Measurements from ENCODE around the gene ABAT. TPM values are rescaled to one million over a fixed set of nuclear protein-coding genes. Genes with fewer than 3 reads are reported as not detected.

ABAT gene
- total and polyA plus RNA-seq, 4 donors: 88.3 to 286 (median 191) TPM

DNA sequence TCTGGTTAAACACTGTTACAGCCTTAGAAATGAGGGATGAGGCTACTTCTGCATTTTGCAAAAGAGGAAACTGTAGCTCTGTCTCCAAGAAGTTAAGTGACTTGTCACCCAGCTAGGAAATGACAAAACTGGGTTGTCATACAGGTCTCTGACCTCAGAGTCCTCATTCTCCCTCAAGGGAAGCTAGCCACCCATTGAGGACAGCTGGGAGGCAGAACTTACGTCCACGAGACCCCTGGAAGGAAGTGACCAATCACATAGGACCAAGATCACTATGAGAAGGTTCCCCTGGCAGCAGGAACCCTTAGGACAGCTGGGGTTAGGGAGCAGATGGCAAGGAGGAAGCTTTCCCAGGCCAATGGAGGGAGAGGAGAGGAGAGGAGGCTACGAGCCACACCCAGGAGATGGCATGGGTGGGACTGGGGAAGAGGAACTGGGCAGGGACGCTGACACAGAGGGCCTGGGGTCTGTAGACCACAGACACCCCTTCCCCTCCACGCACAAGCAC is 41.7 kb upstream of the ABAT start:
- Histone ChIP-seq H3K9me3 (ENCODE audit: control insufficient read depth, insufficient read depth, low read length) (no peaks in the 10 kb centered on the region), H3K36me3 (ENCODE audit: control insufficient read depth, insufficient read depth, low read length) (peaks cover 75% of the 10 kb centered on the region), H3K27ac (ENCODE audit: low read depth, low read length) (no peak overlapping the region), H3K4me1 (ENCODE audit: control insufficient read depth, insufficient read depth, low read length) (no peaks in the 10 kb centered on the region), H3K27me3 (ENCODE audit: control insufficient read depth, insufficient read depth, low read length) (no peaks in the 10 kb centered on the region), H3K4me3 (ENCODE audit: low read depth, low read length) (no peak overlapping the region)
- DNase-seq (ENCODE audit: low read depth in 4 of 6, low spot score in 6 of 6): no peak
- 95% methylated on average over 3 of the region's 5 CpGs for WGBS (ENCODE audit: insufficient coverage)

DNA sequence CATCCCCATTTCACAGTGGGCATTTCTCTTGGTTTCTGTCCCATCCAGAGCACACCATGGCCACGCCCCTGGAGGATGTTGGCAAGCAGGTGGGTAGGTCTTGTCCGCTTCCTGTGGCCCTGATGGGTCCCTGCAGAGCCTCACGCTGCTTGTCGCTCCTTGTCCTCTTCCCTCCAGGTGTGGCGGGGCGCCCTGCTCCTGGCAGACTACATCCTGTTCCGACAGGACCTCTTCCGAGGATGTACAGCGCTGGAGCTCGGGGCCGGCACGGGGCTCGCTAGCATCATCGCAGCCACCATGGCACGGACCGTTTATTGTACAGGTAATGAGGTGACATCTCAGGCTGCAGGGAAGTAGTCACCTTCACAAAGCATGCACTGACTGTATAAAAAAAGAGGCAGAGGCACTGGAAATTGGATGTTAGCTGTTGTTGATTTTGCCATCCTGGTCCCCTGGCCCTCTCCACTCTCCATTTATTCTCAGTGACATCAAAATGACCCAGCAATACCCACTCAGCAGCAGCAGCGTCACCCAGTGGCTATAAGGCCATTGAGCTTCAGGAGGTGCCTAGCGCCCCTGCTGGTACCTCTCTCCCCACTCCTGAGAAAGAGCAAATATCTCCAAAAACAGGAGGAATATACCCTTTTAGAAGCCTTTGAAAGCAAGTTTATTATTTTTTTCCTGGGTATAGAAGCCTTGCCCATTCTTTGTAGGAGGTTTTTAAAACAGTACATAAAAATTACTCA is 39.3 kb upstream of the ABAT start:
- 81% methylated on average over 15 of the region's 18 CpGs for WGBS (ENCODE audit: insufficient coverage)
- no peaks in the 10 kb centered on the region for H3K9me3 ChIP-seq (ENCODE audit: control insufficient read depth, insufficient read depth, low read length)
- peak in 2 of 6 donors; percentile 25 to 78 for DNase-seq (ENCODE audit: low read depth in 4 of 6, low spot score in 6 of 6)
- H3K4me1 ChIP-seq (ENCODE audit: control insufficient read depth, insufficient read depth, low read length): no peaks in the 10 kb centered on the region
- H3K27me3 ChIP-seq (ENCODE audit: control insufficient read depth, insufficient read depth, low read length): no peaks in the 10 kb centered on the region
- H3K36me3 ChIP-seq (ENCODE audit: control insufficient read depth, insufficient read depth, low read length): peaks cover 74% of the 10 kb centered on the region
- H3K27ac ChIP-seq (ENCODE audit: low read depth, low read length): no peak overlapping the region
- H3K4me3 ChIP-seq (ENCODE audit: low read depth, low read length): no peak overlapping the region

DNA sequence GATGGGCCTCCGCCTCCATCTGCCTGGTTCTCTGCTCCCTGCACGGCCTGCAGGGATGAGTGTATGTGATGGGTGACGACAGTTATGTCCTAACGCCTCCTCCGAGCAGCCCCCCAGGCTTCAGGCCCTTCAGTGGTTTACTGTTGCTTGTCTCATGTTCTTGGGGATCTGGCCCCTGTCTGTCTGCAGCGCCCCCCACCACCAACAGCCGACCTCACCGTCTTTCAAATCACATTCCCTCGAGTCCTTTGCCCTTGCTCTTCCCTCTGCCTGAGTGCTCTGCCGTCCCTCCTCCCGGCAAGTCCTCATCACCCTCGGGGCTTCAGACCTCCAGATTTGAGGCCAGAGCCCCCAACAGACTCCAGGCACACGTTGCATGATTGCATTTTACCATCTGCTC is 34.7 kb upstream of the ABAT start:
- 91% methylated on average over 7 of the region's 13 CpGs for WGBS (ENCODE audit: insufficient coverage)
- Histone ChIP-seq H3K9me3 (ENCODE audit: control insufficient read depth, insufficient read depth, low read length) (no peaks in the 10 kb centered on the region), H3K27ac (ENCODE audit: low read depth, low read length) (no peak overlapping the region), H3K4me1 (ENCODE audit: control insufficient read depth, insufficient read depth, low read length) (no peaks in the 10 kb centered on the region), H3K36me3 (ENCODE audit: control insufficient read depth, insufficient read depth, low read length) (peaks cover 73% of the 10 kb centered on the region), H3K27me3 (ENCODE audit: control insufficient read depth, insufficient read depth, low read length) (no peaks in the 10 kb centered on the region), H3K4me3 (ENCODE audit: low read depth, low read length) (no peak overlapping the region)
- no peak for DNase-seq (ENCODE audit: low read depth in 4 of 6, low spot score in 6 of 6)

DNA sequence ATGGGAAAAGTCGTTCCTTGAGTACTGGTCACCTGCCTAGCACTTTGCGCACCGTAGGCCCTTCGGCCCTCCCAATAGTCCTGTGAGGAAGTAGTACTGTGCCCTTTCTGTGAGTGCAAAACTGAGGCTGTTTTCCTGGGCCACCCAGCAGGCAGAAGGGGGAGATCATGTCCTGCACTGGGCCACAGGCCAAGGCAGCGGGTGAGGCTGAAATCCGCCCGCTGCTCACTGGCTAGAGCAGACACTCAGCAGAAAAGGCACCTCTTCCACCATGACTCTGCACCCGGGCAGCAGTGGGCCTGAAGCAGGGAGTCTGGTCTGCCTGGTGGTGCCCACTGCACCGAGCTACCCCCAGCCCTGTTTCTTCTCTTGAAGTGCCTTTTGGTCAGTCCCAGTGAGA is 32.7 kb upstream of the ABAT start:
- no peak overlapping the region for H3K4me3 ChIP-seq (ENCODE audit: low read depth, low read length)
- no peaks in the 10 kb centered on the region for H3K9me3 ChIP-seq (ENCODE audit: control insufficient read depth, insufficient read depth, low read length)
- H3K27me3 ChIP-seq (ENCODE audit: control insufficient read depth, insufficient read depth, low read length): no peaks in the 10 kb centered on the region
- H3K27ac ChIP-seq (ENCODE audit: low read depth, low read length): no peak overlapping the region
- H3K36me3 ChIP-seq (ENCODE audit: control insufficient read depth, insufficient read depth, low read length): peaks cover 82% of the 10 kb centered on the region
- WGBS (ENCODE audit: insufficient coverage): 55% methylated on average over 9 of the region's 9 CpGs
- peak in 1 of 6 donors; percentile 11 for DNase-seq (ENCODE audit: low read depth in 4 of 6, low spot score in 6 of 6)
- no peaks in the 10 kb centered on the region for H3K4me1 ChIP-seq (ENCODE audit: control insufficient read depth, insufficient read depth, low read length)

DNA sequence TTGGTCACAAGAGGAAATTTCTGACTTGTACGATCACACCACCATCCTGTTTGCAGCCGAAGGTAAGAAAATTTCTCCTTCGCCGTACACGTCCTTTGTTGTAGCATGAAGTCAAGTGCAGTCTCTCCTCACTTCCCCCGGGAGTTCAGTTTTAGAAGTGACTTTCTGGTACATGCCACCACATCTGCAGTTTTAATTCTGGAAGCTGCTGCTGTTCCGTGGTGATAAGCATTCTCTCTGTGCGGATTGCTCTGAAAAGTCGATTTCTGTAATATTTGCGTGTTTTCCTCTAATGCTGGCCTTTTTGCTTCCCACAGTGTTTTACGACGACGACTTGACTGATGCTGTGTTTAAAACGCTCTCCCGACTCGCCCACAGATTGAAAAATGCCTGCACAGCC is 32.3 kb upstream of the ABAT start:
- WGBS (ENCODE audit: insufficient coverage): 89% methylated on average over 16 of the region's 16 CpGs
- Histone ChIP-seq H3K4me3 (ENCODE audit: low read depth, low read length) (no peak overlapping the region), H3K27ac (ENCODE audit: low read depth, low read length) (no peak overlapping the region), H3K9me3 (ENCODE audit: control insufficient read depth, insufficient read depth, low read length) (no peaks in the 10 kb centered on the region), H3K27me3 (ENCODE audit: control insufficient read depth, insufficient read depth, low read length) (no peaks in the 10 kb centered on the region), H3K4me1 (ENCODE audit: control insufficient read depth, insufficient read depth, low read length) (no peaks in the 10 kb centered on the region), H3K36me3 (ENCODE audit: control insufficient read depth, insufficient read depth, low read length) (peaks cover 86% of the 10 kb centered on the region)
- no peak for DNase-seq (ENCODE audit: low read depth in 4 of 6, low spot score in 6 of 6)

DNA sequence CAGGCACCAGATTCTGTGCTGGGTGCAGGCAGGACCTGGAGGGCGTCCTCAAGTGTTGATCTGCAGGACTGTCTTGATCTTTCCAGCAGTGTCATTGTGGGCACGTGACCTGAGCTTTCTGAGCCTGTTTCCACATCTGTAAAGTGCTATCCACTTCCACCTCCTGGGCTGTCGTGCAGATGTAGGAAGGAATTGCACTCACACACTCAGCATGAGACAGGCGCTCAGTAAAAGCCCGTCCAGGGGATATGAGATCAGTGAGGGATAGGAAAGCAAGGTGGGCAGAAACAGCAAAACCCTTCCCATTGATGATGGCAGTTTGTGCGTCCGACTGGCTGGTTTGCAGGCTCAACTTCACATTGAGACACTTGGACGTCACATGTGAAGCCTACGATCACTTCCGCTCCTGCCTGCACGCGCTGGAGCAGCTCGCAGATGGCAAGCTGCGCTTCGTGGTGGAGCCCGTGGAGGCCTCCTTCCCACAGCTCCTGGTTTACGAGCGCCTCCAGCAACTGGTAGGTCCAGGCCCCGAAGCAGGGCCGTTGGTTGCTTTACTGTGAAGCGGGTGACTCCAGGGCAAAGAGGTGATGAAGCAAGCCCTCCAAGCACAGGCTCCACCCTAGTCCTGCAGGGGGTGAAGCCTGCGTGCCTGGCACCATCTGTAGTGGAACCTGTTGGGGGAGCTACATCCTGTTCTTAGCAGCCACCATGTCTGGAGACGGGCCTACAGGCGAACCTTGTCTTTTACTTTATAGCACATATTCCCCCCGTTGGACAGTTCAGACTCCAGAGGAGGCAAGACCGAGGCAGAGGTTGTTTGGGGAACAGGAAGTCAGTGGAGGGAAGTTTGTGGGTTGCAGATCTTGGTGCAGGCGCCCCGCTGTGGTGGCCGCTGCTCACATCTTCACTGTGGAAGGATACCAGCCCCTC is 29.9 kb upstream of the ABAT start:
- H3K4me3 ChIP-seq (ENCODE audit: low read depth, low read length): no peak overlapping the region
- H3K27ac ChIP-seq (ENCODE audit: low read depth, low read length): no peak overlapping the region
- WGBS (ENCODE audit: insufficient coverage): 76% methylated on average over 17 of the region's 29 CpGs
- H3K27me3 ChIP-seq (ENCODE audit: control insufficient read depth, insufficient read depth, low read length): no peaks in the 10 kb centered on the region
- H3K9me3 ChIP-seq (ENCODE audit: control insufficient read depth, insufficient read depth, low read length): no peaks in the 10 kb centered on the region
- peaks cover 72% of the 10 kb centered on the region for H3K36me3 ChIP-seq (ENCODE audit: control insufficient read depth, insufficient read depth, low read length)
- no peaks in the 10 kb centered on the region for H3K4me1 ChIP-seq (ENCODE audit: control insufficient read depth, insufficient read depth, low read length)
- DNase-seq (ENCODE audit: low read depth in 4 of 6, low spot score in 6 of 6): no peak

DNA sequence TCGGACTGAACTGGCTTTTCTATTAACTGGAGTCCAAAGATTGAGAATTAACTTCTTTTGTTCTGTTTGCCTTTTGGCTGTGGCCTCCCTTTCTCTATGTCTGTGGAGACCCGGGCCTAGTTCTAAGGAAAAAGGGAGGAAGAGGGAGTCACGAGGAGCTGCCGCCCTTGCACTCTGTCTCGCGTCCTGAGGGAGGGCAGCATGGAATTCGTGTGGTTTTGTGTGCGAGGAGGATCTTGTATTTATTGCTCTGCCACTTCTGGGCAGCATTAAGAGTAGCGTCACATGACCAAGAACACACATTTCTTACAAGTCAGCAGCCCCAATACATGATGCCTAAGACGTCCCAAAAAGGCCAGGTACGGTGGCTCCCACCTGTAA is 29.3 kb upstream of the ABAT start:
- H3K9me3 ChIP-seq (ENCODE audit: control insufficient read depth, insufficient read depth, low read length): no peaks in the 10 kb centered on the region
- WGBS (ENCODE audit: insufficient coverage): 56% methylated on average over 4 of the region's 11 CpGs
- no peak for DNase-seq (ENCODE audit: low read depth in 4 of 6, low spot score in 6 of 6)
- H3K36me3 ChIP-seq (ENCODE audit: control insufficient read depth, insufficient read depth, low read length): peaks cover 67% of the 10 kb centered on the region
- no peaks in the 10 kb centered on the region for H3K27me3 ChIP-seq (ENCODE audit: control insufficient read depth, insufficient read depth, low read length)
- no peak overlapping the region for H3K27ac ChIP-seq (ENCODE audit: low read depth, low read length)
- no peak overlapping the region for H3K4me3 ChIP-seq (ENCODE audit: low read depth, low read length)
- no peaks in the 10 kb centered on the region for H3K4me1 ChIP-seq (ENCODE audit: control insufficient read depth, insufficient read depth, low read length)

DNA sequence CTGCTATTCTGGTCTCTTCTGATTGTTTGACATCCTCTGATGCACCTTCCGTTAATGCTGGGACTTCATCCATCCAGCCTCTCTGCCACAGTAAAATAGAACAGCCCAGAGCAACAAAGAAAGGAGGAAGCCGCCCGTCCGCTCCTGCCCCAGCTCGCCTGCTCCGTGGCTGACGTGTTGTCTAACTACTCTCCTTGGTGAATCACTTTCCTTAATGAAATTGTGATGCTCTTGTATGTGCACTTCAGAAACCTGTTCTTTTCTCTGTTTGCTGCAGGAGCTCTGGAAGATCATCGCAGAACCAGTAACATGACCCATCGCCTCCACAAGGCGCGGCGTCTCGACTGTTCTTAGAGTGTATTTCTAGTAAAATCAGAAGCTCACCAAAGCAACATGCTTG is 28.6 kb upstream of the ABAT start:
- Histone ChIP-seq H3K4me3 (ENCODE audit: low read depth, low read length) (no peak overlapping the region), H3K27ac (ENCODE audit: low read depth, low read length) (no peak overlapping the region), H3K4me1 (ENCODE audit: control insufficient read depth, insufficient read depth, low read length) (no peaks in the 10 kb centered on the region), H3K27me3 (ENCODE audit: control insufficient read depth, insufficient read depth, low read length) (no peaks in the 10 kb centered on the region), H3K36me3 (ENCODE audit: control insufficient read depth, insufficient read depth, low read length) (peaks cover 67% of the 10 kb centered on the region), H3K9me3 (ENCODE audit: control insufficient read depth, insufficient read depth, low read length) (no peaks in the 10 kb centered on the region)
- DNase-seq (ENCODE audit: low read depth in 4 of 6, low spot score in 6 of 6): no peak
- 84% methylated on average over 11 of the region's 13 CpGs for WGBS (ENCODE audit: insufficient coverage)

DNA sequence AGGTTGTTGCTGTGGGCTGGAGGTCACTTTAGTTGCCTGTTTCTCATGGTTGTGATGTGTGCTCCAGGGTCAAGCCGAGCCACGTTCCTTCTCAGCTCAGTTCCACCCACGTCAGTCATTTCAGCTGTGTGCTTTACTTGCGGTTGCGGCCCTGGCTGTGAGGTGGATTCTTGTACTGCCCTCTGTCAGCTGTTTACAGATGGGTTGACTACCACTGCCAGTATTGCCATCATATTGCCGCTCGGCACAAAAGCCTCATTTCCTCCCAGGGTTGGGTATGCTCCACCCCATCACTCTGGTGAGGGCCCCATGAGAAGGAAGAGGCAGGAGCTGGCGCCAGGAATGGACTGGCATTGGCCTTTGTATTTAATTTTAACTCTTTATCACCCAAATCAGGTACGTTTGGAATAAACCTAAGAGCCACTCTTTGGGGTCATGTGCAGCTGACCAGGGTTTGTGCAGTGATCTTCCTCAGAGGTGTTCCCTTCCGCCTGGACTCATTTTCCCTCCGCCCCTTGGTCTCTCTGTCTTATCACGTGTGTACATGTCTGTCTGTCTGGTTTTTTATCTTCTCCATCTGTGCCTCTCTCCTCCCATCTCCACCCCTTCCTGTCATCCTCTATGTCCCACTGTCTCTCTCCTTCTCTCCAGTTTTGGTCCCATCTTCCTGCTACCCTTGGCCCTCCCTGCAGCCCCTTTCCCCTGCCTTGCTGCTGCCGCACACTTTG is 27.9 kb upstream of the ABAT start:
- 80% methylated on average over 8 of the region's 13 CpGs for WGBS (ENCODE audit: insufficient coverage)
- Histone ChIP-seq H3K9me3 (ENCODE audit: control insufficient read depth, insufficient read depth, low read length) (no peaks in the 10 kb centered on the region), H3K4me1 (ENCODE audit: control insufficient read depth, insufficient read depth, low read length) (no peaks in the 10 kb centered on the region), H3K27me3 (ENCODE audit: control insufficient read depth, insufficient read depth, low read length) (no peaks in the 10 kb centered on the region), H3K4me3 (ENCODE audit: low read depth, low read length) (no peak overlapping the region), H3K36me3 (ENCODE audit: control insufficient read depth, insufficient read depth, low read length) (peaks cover 62% of the 10 kb centered on the region), H3K27ac (ENCODE audit: low read depth, low read length) (no peak overlapping the region)
- no peak for DNase-seq (ENCODE audit: low read depth in 4 of 6, low spot score in 6 of 6)

Measured in spinal cord (tissue), 10 donors.